H1 (cell line): ENCODE measurements around the gene KBTBD2. TPM values are rescaled to one million over a fixed set of nuclear protein-coding genes. Genes with fewer than 3 reads are reported as not detected.
"Not testable (repeated sequence)": the region's sequence is repeated elsewhere in the genome, so short reads cannot be mapped to it uniquely, and the experiment has no call there.

ENCODE experiments used
- CTCF ChIA-PET: fragments of 300-600 bp; sonication (Branson Sonifier 250); formaldehyde crosslinking; loops from one replicate; lab custom pipeline; 2021; ENCODE audit not compliant: partially characterized antibody; lab: Charles Lee
- POLR2A ChIA-PET: fragments of 300-600 bp; sonication (Branson Sonifier 250); formaldehyde crosslinking; loops from one replicate; lab custom pipeline; 2021; ENCODE audit warnings: inconsistent platforms; ENCODE audit not compliant: partially characterized antibody; lab: Charles Lee
- DNase-seq, 2 experiments: peaks; one replicate each; pipeline versions ENCODE4 v3.0.0 to v3.0.0-alpha.2; 2010 to 2022; ENCODE audit warnings: low spot score in 2 of 2, low read depth in 1 of 2, mixed read lengths in 1 of 2
- FAIRE-seq: peaks from 2 replicates; lab custom pipeline; 2011; peaks lifted over from hg19 to GRCh38; lab: Jason Lieb, UNC
- H2AFZ ChIP-seq: 2 replicates; pipeline ENCODE4 v1.8.1; 2012; ENCODE audit warnings: low read length, inconsistent platforms
- H2AK5ac ChIP-seq: 2 replicates; pipeline ENCODE4 v1.6.1; 2013; ENCODE audit warnings: low read depth, low read length
- H2BK120ac ChIP-seq: replicated peaks from 2 replicates; pipeline ENCODE3; 2013; ENCODE audit warnings: low read depth, low read length, inconsistent platforms
- H2BK12ac ChIP-seq: 2 replicates; pipeline ENCODE4 v1.6.1; 2013; ENCODE audit warnings: low read depth, low read length
- H2BK15ac ChIP-seq: 2 replicates; pipeline ENCODE4 v1.6.1; 2013; ENCODE audit warnings: low read length
- H2BK20ac ChIP-seq: 2 replicates; pipeline ENCODE4 v1.6.1; 2013; ENCODE audit warnings: low read length
- H2BK5ac ChIP-seq: 2 replicates; pipeline ENCODE4 v1.6.1; 2013; ENCODE audit warnings: low read depth, low read length
- H3K14ac ChIP-seq: 2 replicates; pipeline ENCODE4 v1.6.1; 2013; ENCODE audit warnings: inconsistent platforms; ENCODE audit not compliant: insufficient read length
- H3K18ac ChIP-seq: 2 replicates; pipeline ENCODE4 v1.6.1; 2013; ENCODE audit warnings: low read length; ENCODE audit errors: extremely low read depth
- H3K23ac ChIP-seq: 2 replicates; pipeline ENCODE4 v1.6.1; 2013; ENCODE audit warnings: inconsistent platforms; ENCODE audit not compliant: insufficient read length
- H3K23me2 ChIP-seq: 2 replicates; pipeline ENCODE4 v1.6.1; 2013; ENCODE audit warnings: low read depth, low read length
- H3K27ac ChIP-seq: 2 replicates; pipeline ENCODE4 v1.6.1; 2011; ENCODE audit warnings: low read depth, low read length, inconsistent platforms
- H3K27me3 ChIP-seq, 4 experiments: replicated peaks in 1 of 4; 1 replicate in 1 of 4; 2 replicates in 3 of 4; pipeline versions ENCODE4 v1.6.1 to v1.8.1; 2011 to 2013; ENCODE audit warnings: low read length in 3 of 4, mild to moderate bottlenecking in 3 of 4, inconsistent platforms in 2 of 4, mixed read lengths in 2 of 4, moderate library complexity in 1 of 4; ENCODE audit not compliant: control insufficient read depth in 3 of 4, insufficient read depth in 3 of 4; ENCODE audit errors: extremely low read depth in 1 of 4
- H3K36me3 ChIP-seq, 4 experiments: 2 replicates each; pipeline versions ENCODE4 v1.6.1 to v1.8.1; 2011 to 2013; ENCODE audit warnings: mild to moderate bottlenecking in 4 of 4, low read length in 3 of 4, moderate library complexity in 2 of 4, control low read depth in 1 of 4, inconsistent platforms in 1 of 4; ENCODE audit not compliant: insufficient read depth in 4 of 4, control insufficient read depth in 2 of 4
- H3K4ac ChIP-seq: replicated peaks from 2 replicates; pipeline ENCODE3; 2013; ENCODE audit warnings: low read length, low read depth, mixed read lengths, inconsistent platforms; ENCODE audit not compliant: insufficient read length
- H3K4me1 ChIP-seq, 4 experiments: replicated peaks in 1 of 4; 1 replicate in 1 of 4; 2 replicates in 3 of 4; pipeline versions ENCODE4 v1.6.1 to v1.8.1; 2011 to 2013; ENCODE audit warnings: low read length in 3 of 4, inconsistent platforms in 2 of 4, mixed read lengths in 1 of 4; ENCODE audit not compliant: insufficient read depth in 4 of 4, control insufficient read depth in 3 of 4
- H3K4me2 ChIP-seq, 2 experiments: 2 replicates each; pipeline versions ENCODE4 v1.6.1 to v1.8.1; 2011 to 2013; ENCODE audit warnings: low read depth in 2 of 2, low read length in 2 of 2, control low read depth in 1 of 2, inconsistent platforms in 1 of 2, mild to moderate bottlenecking in 1 of 2; ENCODE audit not compliant: insufficient read depth in 1 of 2
- H3K4me3 ChIP-seq, 4 experiments: fragments of 200-600, 300-600 bp in 1 of 4; sonication (generic), shearing (Covaris generic), sonication (Bioruptor Twin) in 1 of 4; 2 replicates each; pipeline versions ENCODE4 v1.5.1 to v1.8.1; 2011 to 2016; ENCODE audit warnings: low read length in 4 of 4, low read depth in 3 of 4, control low read depth in 2 of 4, inconsistent platforms in 2 of 4, mild to moderate bottlenecking in 2 of 4, mixed read lengths in 1 of 4, moderate library complexity in 1 of 4; ENCODE audit not compliant: insufficient read depth in 2 of 4; ENCODE audit errors: extremely low read depth in 1 of 4
- H3K56ac ChIP-seq: replicated peaks from 2 replicates; pipeline ENCODE3; 2013; ENCODE audit warnings: low read depth, mild to moderate bottlenecking, mixed read lengths, low read length, inconsistent platforms; ENCODE audit not compliant: insufficient read length
- H3K79me1 ChIP-seq: 2 replicates; pipeline ENCODE4 v1.6.1; 2013; ENCODE audit warnings: low read depth, low read length, control low read depth
- H3K79me2 ChIP-seq, 2 experiments: 2 replicates each; pipeline versions ENCODE4 v1.6.1 to v1.8.1; 2012 to 2013; ENCODE audit warnings: low read length in 2 of 2, mild to moderate bottlenecking in 2 of 2, inconsistent platforms in 1 of 2; ENCODE audit not compliant: insufficient read depth in 2 of 2, control insufficient read depth in 1 of 2
- H3K9ac ChIP-seq, 4 experiments: replicated peaks in 1 of 4; 1 replicate in 1 of 4; 2 replicates in 3 of 4; pipeline versions ENCODE4 v1.6.1 to v1.8.1; 2011 to 2013; ENCODE audit warnings: low read depth in 3 of 4, low read length in 3 of 4, control low read depth in 2 of 4, mild to moderate bottlenecking in 2 of 4, moderate library complexity in 2 of 4, inconsistent platforms in 1 of 4; ENCODE audit errors: extremely low read depth in 1 of 4
- H3K9me3 ChIP-seq, 2 experiments: 2 replicates each; pipeline versions ENCODE4 v1.6.1 to v1.8.1; 2012 to 2013; ENCODE audit warnings: mild to moderate bottlenecking in 2 of 2, moderate library complexity in 2 of 2, control low read depth in 1 of 2, inconsistent platforms in 1 of 2, low read depth in 1 of 2, low read length in 1 of 2, mixed read lengths in 1 of 2; ENCODE audit not compliant: insufficient read depth in 2 of 2
- H4K20me1 ChIP-seq, 2 experiments: replicated peaks in 1 of 2; 2 replicates each; pipeline versions ENCODE3 to v1.8.1; 2011 to 2013; ENCODE audit warnings: inconsistent platforms in 2 of 2, low read length in 2 of 2, mild to moderate bottlenecking in 1 of 2; ENCODE audit not compliant: insufficient read depth in 2 of 2, control insufficient read depth in 1 of 2
- H4K5ac ChIP-seq: 2 replicates; pipeline ENCODE4 v1.6.1; 2013; ENCODE audit warnings: low read length, low read depth, mixed read lengths, inconsistent platforms; ENCODE audit not compliant: insufficient read length
- H4K8ac ChIP-seq: 2 replicates; pipeline ENCODE4 v1.8.0; 2013; ENCODE audit warnings: mild to moderate bottlenecking, moderate library complexity, low read length, inconsistent platforms; ENCODE audit not compliant: insufficient read depth; ENCODE audit errors: extremely low read depth
- H4K91ac ChIP-seq: replicated peaks from 2 replicates; pipeline ENCODE3; 2013; ENCODE audit warnings: low read length, mixed read lengths, inconsistent platforms; ENCODE audit not compliant: insufficient read length
- WGBS, 2 experiments: shearing (Covaris generic) in 1 of 2; methylation state at CpG; one replicate each; pipeline versions ENCODE4 v1.1.6 to v1.1.7; 2013 to 2015; ENCODE audit warnings: low lambda C conversion rate in 2 of 2, mixed read lengths in 2 of 2, inconsistent platforms in 1 of 2, low coverage in 1 of 2, missing lambda C conversion rate in 1 of 2; ENCODE audit not compliant: insufficient replicate concordance in 2 of 2, insufficient coverage in 1 of 2, insufficient read length in 1 of 2; ENCODE audit errors: extremely low coverage in 1 of 2, missing lambda C conversion rate in 1 of 2; 5-methylcytosine and 5-hydroxymethylcytosine counted together
- polyA plus RNA-seq, 7 experiments: library from polyadenylated mRNA; depleted of rRNA in 3 of 7; stranded (reverse) in 5 of 7; unstranded in 2 of 7; fragments of >200 nt in 5 of 7; fragments of 200-250 nt in 2 of 7; gene quantifications; 1 replicate in 5 of 7; 2 replicates in 1 of 7; 4 replicates in 1 of 7; pipeline versions ENCODE4 v1.2.1 to v1.2.3, GENCODE V29; 2011 to 2013; ENCODE audit warnings: missing spikeins in 2 of 7, mixed read lengths in 2 of 7
- total RNA-seq: library from RNA; stranded (reverse); fragmentation: NEBNext Ultra II Directional; extraction: Animal tissue kit (Norgen Biotek cat#: 25700); gene quantifications from 2 replicates; pipeline ENCODE4 v1.2.1, GENCODE V29; 2021

Gene KBTBD2
- total and polyA plus RNA-seq, 2 of the 8 experiments (the other 6 are each of a cell fraction or from before 2014, with no cell fraction given): 13.1 to 25.7 TPM

- H2BK20ac ChIP-seq, H4K91ac ChIP-seq, H3K4me3 ChIP-seq, H3K79me2 ChIP-seq, POLR2A ChIA-PET, H2BK120ac ChIP-seq, H4K5ac ChIP-seq, H2BK5ac ChIP-seq, H3K9ac ChIP-seq, H3K27me3 ChIP-seq, H2AK5ac ChIP-seq, H3K23me2 ChIP-seq, H4K20me1 ChIP-seq, H3K56ac ChIP-seq, H3K23ac ChIP-seq, H3K4ac ChIP-seq, H3K14ac ChIP-seq, H3K27ac ChIP-seq, H3K18ac ChIP-seq, H2BK15ac ChIP-seq, H3K4me2 ChIP-seq, H3K36me3 ChIP-seq, H2AFZ ChIP-seq, H4K8ac ChIP-seq, H3K79me1 ChIP-seq, FAIRE-seq, H3K9me3 ChIP-seq, H2BK12ac ChIP-seq, DNase-seq, H3K4me1 ChIP-seq: not testable (repeated sequence)
- CTCF ChIA-PET: interaction anchor here (4.6 kb wide), 1 partner anchor 11 kb away, joined by 23 read pairs; no protein-coding TSS in a partner anchor
- WGBS, 2 experiments: 94% methylated on average over 5 of the region's 5 CpGs; no CpG with 5 or more reads in 1 of the 2 experiments
Measured at GRCh38 chr7:32857063-32857462, 34.5 kb downstream of the KBTBD2 start.
